Adrenal gland (tissue), 5 donors: Measurements from ENCODE around the gene RPL35.

ENCODE experiments used
- CTCF ChIP-seq, 6 experiments: fragments of 450-650 bp in 4 of 6; fragments of 200-600 bp in 2 of 6; sonication (generic) in 1 of 6; IDR thresholded peaks; 1 replicate in 5 of 6; 2 replicates in 1 of 6; pipeline versions ENCODE4 v1.5.1 to v1.8.0; 2016 to 2021; ENCODE audit warnings: antibody characterized with exemption in 6 of 6, mild to moderate bottlenecking in 2 of 6, moderate library complexity in 1 of 6
- POLR2A ChIP-seq, 2 donors: fragments of 450-650 bp; IDR thresholded peaks; one replicate each; pipeline ENCODE4 v1.6.1; 2017; ENCODE audit warnings: antibody characterized with exemption in 2 of 2, mild to moderate bottlenecking in 2 of 2, moderate library complexity in 1 of 2
- donor health status: DM: no; HTN: no; CAD: no.

- TF ChIP-seq CTCF (IDR thresholded peaks at IDR 0.05): no peak
- TF ChIP-seq POLR2A (IDR thresholded peaks at IDR 0.05): no peak
Measured at GRCh38 chr9:124858330-124859046, 3.3 kb downstream of the RPL35 start.
